ENCODE results near the gene OCA2. TPM values are rescaled to one million over a fixed set of nuclear protein-coding genes. Genes with fewer than 3 reads are reported as not detected.
A peak's percentile ranks its signal among the peaks of the same experiment; 100 is the strongest.

Gene OCA2
- total and polyA plus RNA-seq, 2 donors from 2014 or later = 0.45 to 2.5 TPM

- Histone ChIP-seq H3K4me1 (ENCODE audit: control insufficient read depth in 2 of 3, insufficient read depth in 2 of 3, low read depth in 1 of 3, low read length in 3 of 3) (peaks cover 0 to 5% (median 0%) of the 10 kb centered on the region in 3 donors), H3K9ac (ENCODE audit: low read length in 3 of 3) (no peak overlapping the region), H3K36me3 (ENCODE audit: control insufficient read depth in 2 of 3, insufficient read depth in 3 of 3, low read length in 3 of 3) (no peaks in the 10 kb centered on the region), H3K4me3 (ENCODE audit: low read length in 3 of 3) (no peak overlapping the region), H3K9me3 (ENCODE audit: control insufficient read depth in 2 of 3, insufficient read depth in 1 of 3, low read length in 3 of 3) (peaks cover 0 to 5% (median 0%) of the 10 kb centered on the region in 3 donors), H3K27ac (ENCODE audit: low read depth in 2 of 2, low read length in 2 of 2) (no peak overlapping the region), H3K27me3 (ENCODE audit: control insufficient read depth, insufficient read depth, low read length) (no peaks in the 10 kb centered on the region)
- intact Hi-C loops (cut with DNase I) = no loop called here
- TF ChIP-seq, protein P1, sequence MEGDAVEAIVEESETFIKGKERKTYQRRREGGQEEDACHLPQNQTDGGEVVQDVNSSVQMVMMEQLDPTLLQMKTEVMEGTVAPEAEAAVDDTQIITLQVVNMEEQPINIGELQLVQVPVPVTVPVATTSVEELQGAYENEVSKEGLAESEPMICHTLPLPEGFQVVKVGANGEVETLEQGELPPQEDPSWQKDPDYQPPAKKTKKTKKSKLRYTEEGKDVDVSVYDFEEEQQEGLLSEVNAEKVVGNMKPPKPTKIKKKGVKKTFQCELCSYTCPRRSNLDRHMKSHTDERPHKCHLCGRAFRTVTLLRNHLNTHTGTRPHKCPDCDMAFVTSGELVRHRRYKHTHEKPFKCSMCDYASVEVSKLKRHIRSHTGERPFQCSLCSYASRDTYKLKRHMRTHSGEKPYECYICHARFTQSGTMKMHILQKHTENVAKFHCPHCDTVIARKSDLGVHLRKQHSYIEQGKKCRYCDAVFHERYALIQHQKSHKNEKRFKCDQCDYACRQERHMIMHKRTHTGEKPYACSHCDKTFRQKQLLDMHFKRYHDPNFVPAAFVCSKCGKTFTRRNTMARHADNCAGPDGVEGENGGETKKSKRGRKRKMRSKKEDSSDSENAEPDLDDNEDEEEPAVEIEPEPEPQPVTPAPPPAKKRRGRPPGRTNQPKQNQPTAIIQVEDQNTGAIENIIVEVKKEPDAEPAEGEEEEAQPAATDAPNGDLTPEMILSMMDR (IDR thresholded peaks at IDR 0.05; ENCODE audit: borderline replicate concordance, extremely low read depth, insufficient read depth) = no peak
- FAIRE-seq (no peak), DNase-seq (peak in 2 of 5 donors; percentile 18 to 53)
These were observed 16.0 kb downstream of the OCA2 start for GRCh38 chr15:28082891-28083684.

DNA sequence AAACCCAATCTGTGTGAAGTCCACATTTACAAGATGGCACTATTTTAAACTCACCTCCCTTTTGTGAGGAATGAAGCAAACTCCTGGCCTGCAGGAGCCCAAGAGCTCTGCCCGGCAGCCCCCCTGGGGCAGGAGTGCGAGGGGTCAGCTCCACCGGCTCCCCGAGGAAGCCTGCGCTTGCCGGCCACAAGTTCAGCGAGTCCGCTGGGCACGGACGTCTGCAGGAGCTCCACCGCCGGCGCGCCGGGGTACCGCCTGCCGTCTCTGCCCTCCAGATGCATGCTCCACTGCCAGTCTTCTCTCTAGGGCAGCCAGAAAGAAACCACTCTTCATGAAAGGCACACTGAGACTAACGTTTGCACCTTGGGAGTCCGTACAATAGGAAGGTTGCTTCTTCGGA is 17.5 kb downstream of the OCA2 start:
- Histone ChIP-seq H3K4me1 (ENCODE audit: control insufficient read depth in 2 of 3, insufficient read depth in 2 of 3, low read depth in 1 of 3, low read length in 3 of 3) (peaks cover 0 to 5% (median 0%) of the 10 kb centered on the region in 3 donors), H3K4me3 (ENCODE audit: low read length in 3 of 3) (no peak overlapping the region), H3K27ac (ENCODE audit: low read depth in 2 of 2, low read length in 2 of 2) (no peak overlapping the region), H3K27me3 (ENCODE audit: control insufficient read depth, insufficient read depth, low read length) (no peaks in the 10 kb centered on the region), H3K36me3 (ENCODE audit: control insufficient read depth in 2 of 3, insufficient read depth in 3 of 3, low read length in 3 of 3) (no peaks in the 10 kb centered on the region), H3K9ac (ENCODE audit: low read length in 3 of 3) (no peak overlapping the region), H3K9me3 (ENCODE audit: control insufficient read depth in 2 of 3, insufficient read depth in 1 of 3, low read length in 3 of 3) (peaks cover 0 to 5% (median 0%) of the 10 kb centered on the region in 3 donors)
- FAIRE-seq (no peak), DNase-seq (peak in 1 of 5 donors; percentile 61)
- TF ChIP-seq, protein P1 (IDR thresholded peaks at IDR 0.05; ENCODE audit: borderline replicate concordance, extremely low read depth, insufficient read depth) = no peak
- intact Hi-C loops (cut with DNase I) = no loop called here

DNA sequence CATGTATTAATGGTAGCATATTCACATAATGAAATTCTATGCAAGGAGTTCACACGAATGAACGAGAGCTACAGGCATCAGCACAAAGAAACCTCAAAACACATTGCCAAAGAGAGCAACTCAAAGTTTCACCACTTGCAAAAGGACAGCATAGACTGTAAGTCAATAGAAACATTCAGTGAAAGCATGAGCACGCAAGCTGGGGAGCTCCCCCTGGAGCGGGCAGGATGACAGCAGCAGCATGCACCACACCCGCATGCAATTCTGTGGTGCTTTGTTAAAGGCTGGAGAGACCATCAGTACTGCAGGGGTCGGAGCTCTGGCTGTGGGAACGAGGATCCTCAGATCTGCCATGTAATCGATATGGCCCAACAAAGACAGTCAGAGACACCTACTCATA is 18.7 kb downstream of the OCA2 start:
- H3K9ac ChIP-seq (ENCODE audit: low read length in 3 of 3) = no peak overlapping the region
- H3K36me3 ChIP-seq (ENCODE audit: control insufficient read depth in 2 of 3, insufficient read depth in 3 of 3, low read length in 3 of 3) = no peaks in the 10 kb centered on the region
- intact Hi-C loops (cut with DNase I) = no loop called here
- TF ChIP-seq, protein P1 (IDR thresholded peaks at IDR 0.05; ENCODE audit: borderline replicate concordance, extremely low read depth, insufficient read depth) = no peak
- peaks cover 0 to 5% (median 0%) of the 10 kb centered on the region in 3 donors for H3K4me1 ChIP-seq (ENCODE audit: control insufficient read depth in 2 of 3, insufficient read depth in 2 of 3, low read depth in 1 of 3, low read length in 3 of 3)
- DNase-seq (no peak), FAIRE-seq (no peak)
- H3K27ac ChIP-seq (ENCODE audit: low read depth in 2 of 2, low read length in 2 of 2) = no peak overlapping the region
- H3K27me3 ChIP-seq (ENCODE audit: control insufficient read depth, insufficient read depth, low read length) = no peaks in the 10 kb centered on the region
- no peak overlapping the region for H3K4me3 ChIP-seq (ENCODE audit: low read length in 3 of 3)
- peaks cover 0 to 5% (median 0%) of the 10 kb centered on the region in 3 donors for H3K9me3 ChIP-seq (ENCODE audit: control insufficient read depth in 2 of 3, insufficient read depth in 1 of 3, low read length in 3 of 3)
